Activated naive CD8-positive, alpha-beta T cell treated with anti-CD3 and anti-CD28 coated beads, Interleukin-2, amount 50 U/mL, for 16 hours (primary cell): ENCODE results near the gene CCDC50.

Experiments
- DNase-seq: peaks from one replicate; pipeline ENCODE4 v3.0.0-alpha.2; 2020; ENCODE audit warnings: low read depth, low spot score

The CCDC50 gene

DNA sequence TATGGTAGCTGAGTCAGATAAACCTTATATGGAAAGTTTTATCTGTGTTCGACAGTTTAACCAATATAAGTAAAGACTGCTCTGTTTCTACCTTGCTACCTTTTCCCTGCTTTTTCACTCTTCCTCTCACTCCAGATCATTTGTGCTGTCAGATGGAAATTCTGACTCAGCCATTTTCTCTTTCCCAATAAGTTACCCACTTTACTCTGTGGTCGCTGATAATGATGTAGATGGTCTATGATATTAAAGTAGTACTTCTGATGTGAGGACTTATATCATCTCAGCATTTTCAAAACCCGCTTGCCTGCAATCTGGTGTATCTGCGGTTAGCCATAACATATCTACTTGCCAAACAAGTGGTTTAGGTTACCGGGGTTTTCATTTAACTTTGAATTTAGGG lies 16.1 kb downstream of the CCDC50 start:
- DNase-seq = no peak

GRCh38 chr3:191347228-191347627 lies 18.0 kb downstream of the CCDC50 start:
- DNase-seq = no peak

DNA sequence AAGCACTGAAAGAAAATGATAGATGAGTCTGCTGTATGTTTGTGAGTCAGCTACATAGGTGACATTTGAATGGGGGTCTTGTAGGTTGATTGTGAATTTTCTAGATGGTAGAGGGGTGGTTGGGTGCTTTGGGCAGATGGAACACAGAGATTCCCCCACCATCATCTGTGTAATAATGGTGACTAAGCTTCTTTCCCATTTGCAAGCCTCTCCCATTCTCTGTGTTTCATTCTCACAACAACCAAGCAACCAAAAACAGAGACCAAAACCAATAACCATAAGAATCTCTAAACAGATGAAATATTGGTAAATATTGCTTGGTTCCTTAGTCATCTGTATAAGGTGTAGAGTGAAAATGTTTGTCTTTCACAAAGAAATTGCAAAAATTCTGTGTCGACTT lies 18.9 kb downstream of the CCDC50 start:
- no peak for DNase-seq

DNA sequence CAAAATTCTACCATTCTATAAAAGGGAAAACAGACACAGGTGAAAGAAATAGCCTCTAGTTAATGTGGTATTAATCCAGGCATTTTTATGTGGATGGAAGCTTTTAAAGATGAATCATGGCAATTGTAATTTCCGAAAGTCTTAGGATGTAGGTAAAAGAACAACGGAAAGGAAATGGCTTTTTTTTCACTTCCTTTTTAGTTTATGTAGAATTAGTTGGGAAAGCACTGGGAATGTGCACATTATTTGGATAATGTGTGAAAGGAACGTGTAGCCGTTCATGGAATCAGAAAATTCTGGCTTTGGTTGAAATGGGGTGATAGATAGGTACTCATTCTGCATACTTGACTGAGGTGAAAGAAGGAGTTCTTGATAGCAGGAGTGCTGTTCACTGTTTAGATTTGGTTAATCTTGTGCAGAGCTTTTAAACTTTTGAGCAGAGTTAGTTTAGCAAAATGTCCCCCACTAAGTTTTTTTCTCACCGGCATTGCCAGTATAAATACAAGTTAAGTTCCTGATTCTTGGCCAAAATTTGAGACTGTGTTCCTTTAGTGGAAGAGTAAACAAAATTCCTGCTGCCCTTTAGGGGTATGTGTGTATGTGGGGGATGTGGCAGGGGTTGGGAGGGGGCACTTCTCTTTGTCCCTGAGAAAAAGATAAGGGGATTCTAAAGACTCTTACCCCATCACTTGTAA lies 21.3 kb downstream of the CCDC50 start:
- no peak for DNase-seq

DNA sequence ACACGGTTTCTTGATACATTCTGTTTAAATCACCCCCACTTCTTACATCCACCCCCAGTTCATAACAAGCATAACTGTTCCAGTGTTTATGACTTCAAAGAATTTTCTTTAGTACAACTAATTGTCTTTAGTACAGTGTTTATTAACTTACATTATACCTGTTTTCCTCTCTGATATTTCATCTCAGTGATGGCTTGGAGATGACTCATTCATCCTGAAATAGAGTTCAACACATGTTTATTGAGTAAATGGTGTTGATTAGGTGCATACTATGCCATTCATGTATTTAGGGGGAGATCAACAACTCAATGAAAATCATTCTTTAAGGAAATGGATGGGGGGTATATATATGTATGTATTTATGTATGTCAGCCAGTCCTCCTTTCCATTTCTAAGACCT lies 22.8 kb downstream of the CCDC50 start:
- no peak for DNase-seq

DNA sequence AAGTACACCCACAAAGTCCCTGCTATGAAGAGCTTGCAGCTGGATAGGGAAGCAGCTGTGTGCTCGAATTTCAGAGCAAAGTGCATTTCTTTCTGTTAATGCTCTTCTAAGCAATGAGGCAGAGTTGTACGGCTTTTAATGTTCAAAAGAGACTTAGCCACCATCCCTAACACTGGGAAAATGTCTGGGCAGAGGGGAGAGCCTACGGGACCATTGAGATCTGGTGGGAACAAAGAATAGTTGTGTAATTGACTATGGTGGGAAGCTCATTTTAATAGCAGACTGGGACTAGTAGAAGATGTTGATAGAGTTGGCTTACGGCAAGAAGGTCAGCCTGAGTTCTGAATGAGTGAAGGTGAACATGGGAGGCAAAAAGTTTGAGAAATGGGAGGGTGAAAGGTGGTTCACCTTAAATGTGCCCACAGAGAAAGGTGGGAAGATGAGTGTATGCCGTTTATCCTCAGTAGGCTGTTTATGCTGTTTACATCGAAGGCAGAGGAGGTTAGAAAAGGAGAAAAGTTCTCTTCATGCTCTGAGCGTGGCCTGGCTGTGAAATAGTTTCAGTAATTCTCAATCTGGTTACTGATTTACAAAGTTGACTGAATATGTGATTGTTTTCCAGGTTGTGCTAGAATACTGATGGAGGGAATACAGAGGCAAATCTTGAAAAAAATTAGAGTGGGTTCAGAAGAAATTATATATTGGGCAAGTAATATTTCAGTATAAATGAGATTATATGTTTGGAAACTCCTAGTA lies 24.0 kb downstream of the CCDC50 start:
- no peak for DNase-seq

GRCh38 chr3:191355406-191355805 lies 26.2 kb downstream of the CCDC50 start:
- no peak for DNase-seq

- DNase-seq = no peak
These were observed 27.6 kb downstream of the CCDC50 start for GRCh38 chr3:191356631-191357439.

- DNase-seq = no peak
These were observed 28.7 kb downstream of the CCDC50 start for GRCh38 chr3:191357909-191358308.

DNA sequence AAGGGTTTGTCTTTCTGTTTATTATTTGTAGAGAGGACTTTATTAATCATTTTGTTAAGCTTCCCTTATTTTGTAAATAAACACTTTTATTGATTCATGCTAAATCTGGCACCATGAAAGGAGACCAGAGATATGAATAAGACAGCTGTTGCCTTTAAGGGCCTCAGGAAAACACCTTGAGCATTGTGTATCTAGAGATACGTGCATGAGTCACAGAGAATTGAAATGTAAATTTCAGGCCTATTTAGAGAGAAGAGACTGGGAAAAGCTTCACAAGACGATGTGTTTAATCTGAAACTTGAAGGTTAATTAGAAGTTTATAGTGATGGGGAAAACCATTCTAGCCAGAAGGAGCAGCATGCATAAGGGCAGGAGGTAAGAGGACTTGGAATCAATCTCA lies 29.7 kb downstream of the CCDC50 start:
- no peak for DNase-seq

- no peak for DNase-seq
These were observed 31.4 kb downstream of the CCDC50 start for GRCh38 chr3:191360620-191361019.

GRCh38 chr3:191361456-191361855 lies 32.3 kb downstream of the CCDC50 start:
- DNase-seq = no peak

GRCh38 chr3:191362037-191362436 lies 32.8 kb downstream of the CCDC50 start:
- DNase-seq = no peak

DNA sequence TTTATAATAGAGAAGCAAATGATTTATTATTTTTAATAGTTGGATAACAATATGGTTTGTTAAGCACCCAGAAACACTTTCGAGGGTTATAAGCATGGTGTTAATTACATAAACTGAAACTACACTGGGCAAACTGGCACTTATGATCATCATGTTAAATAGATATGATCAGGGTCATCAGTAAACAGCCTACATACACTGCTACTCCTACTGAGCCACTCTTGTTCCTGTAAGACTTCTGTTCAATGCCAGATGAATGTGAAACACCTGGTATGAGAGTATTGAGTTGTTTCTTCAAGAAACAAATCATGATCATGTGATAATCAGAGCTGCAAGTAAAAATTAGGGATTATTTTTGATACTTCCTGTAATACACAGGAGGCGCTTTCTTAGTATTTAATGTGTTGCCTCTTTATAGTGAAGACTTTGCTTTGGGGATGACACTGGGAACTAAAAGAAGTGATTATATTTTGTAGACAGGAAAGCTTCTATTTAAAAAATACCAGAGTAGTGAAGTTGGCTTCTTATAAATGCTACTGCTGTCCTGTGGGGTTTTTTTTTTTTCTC lies 33.4 kb downstream of the CCDC50 start:
- DNase-seq = no peak

- no peak for DNase-seq
These were observed 34.0 kb downstream of the CCDC50 start for GRCh38 chr3:191363221-191363620.

DNA sequence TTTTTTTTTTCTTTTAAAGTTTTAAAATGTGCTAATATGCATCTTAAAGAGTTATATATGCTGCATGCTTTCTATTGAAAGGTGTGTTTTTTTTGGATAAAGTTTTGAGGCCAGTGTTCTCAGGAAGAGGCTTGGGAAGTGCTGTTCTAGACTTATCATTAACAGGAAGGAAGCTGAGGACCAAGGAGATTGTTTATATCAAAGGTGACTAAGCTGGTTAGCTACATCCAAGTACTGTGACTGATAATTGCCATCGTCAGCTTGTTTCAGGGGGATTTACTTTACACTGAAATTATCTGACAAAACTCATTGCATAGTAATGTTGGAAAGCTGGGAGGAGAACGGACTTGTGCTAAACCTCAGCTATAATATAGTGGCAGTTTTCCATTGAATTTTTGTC lies 37.5 kb downstream of the CCDC50 start:
- no peak for DNase-seq

DNA sequence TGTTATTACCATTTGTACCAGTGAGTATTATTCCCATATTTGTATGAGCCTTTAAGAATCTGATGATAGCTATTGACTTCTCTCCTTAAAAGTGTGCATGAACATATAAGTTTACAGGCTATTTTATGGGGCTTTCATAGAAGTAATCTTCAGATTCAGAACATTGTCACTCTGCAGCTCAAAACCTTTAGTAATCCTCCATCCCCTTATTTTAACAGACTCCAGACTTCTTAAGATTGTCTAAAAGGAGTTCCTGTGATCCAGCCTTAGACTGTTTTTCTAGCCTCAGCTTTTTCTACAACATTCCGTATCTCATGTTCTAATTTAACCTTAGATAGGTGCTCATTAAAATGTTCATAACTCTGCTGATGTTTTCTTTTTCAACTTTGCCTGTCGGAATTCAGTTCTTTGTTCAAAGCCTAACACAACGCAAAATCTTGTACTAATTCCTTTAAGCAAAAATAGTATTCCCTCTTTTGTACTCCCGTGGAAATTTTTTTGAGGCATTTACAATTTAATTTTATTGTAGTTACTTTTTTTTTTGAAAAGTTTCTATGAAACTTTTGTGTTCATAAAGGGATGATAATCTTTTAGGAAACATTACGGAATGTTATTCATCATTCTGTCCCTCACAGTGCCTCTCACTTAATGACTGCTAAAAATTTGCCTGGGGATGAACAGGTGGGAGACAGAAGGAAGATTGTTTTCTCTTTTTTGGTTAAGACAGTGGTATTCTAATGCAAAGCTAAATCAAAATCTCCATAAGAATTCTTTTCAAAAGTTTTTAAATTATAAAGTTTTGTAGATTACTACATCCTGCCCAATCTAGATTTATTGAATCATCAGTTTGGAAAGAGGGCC lies 39.8 kb downstream of the CCDC50 start:
- DNase-seq = no peak

GRCh38 chr3:191369616-191370010 lies 40.4 kb downstream of the CCDC50 start:
- no peak for DNase-seq

DNA sequence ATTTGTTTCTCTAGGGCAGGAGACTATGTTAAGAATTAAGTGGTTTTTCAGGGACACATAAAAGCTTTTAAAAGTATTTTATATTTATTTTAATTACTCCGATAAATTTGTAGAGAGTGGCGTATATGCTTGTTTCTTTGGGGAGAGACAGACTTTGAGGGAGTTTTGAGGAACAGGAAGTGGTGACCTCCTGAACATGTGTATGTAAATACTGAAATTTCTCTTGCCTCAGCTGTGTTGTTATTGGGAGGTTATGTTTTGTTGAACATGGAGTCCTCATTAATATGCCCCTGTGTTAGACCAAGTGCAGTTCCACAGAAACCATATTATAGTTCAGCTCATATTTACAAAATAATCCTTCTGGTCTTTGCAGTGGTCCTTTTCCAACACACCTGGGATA lies 42.9 kb downstream of the CCDC50 start:
- DNase-seq = no peak

- DNase-seq = no peak
These were observed 44.1 kb downstream of the CCDC50 start for GRCh38 chr3:191373327-191373726.

DNA sequence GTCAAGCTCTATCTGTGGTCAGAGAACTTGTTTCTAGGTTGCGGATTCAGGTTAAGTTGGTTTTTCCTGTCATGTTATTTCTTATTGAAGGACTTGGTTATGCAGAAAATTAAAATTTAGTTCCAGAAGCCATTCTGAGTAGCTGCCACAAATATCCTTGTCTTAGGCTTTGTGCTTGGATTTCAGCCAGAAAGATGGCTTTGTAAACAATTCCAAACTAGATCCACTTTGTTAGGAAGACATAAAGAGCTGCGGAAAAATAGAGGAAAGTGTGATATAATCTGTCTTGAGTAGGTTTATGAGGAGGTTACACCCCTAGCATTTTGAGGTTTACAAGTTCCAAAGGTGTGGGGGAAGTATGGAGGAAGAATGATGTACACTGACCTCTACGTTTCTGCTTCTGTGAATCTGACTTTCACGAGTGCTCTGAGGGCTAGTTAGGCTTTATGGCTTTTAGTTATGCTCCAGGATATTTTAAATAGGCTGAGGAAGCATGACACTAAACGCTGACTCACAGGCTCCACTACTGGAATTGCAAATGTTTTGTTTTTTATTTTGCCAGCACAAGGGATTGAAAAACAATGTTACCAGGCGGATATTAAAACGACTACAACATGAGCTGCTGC lies 47.4 kb downstream of the CCDC50 start:
- no peak for DNase-seq
